Stimulated activated CD4-positive, alpha-beta T cell treated with anti-CD3 and anti-CD28 coated beads, TNF-alpha, amount 100 ng/mL, for 1 hour (primary cell): ENCODE results near the gene TTLL4.
"Not testable (repeated sequence)": the region's sequence is repeated elsewhere in the genome, so short reads cannot be mapped to it uniquely, and the experiment has no call there.

ENCODE experiments used
- DNase-seq, 3 donors: peaks; one replicate each; pipeline ENCODE4 v3.0.0-alpha.2; 2020; ENCODE audit warnings: low read depth in 3 of 3, low spot score in 1 of 3

The TTLL4 gene

DNA sequence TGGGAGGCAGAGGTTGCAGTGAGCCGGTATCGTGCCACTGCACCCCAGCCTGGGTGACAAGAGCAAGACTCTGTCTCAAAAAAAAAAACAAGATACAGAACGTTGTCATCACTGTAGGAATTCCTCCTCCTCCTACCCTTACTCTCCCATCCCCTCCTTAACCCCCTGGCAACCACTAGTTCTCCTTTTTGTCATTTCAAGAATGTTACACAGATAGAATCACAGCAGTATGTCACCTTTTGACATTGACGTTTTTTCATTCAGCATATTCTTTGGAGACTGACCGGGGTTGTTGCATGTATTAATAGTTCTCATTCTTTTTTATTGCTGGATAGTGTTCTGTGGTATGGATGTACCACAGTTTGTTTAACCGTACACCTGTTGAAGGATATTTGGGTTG is 32.4 kb downstream of the TTLL4 start:
- DNase-seq: no peak

DNA sequence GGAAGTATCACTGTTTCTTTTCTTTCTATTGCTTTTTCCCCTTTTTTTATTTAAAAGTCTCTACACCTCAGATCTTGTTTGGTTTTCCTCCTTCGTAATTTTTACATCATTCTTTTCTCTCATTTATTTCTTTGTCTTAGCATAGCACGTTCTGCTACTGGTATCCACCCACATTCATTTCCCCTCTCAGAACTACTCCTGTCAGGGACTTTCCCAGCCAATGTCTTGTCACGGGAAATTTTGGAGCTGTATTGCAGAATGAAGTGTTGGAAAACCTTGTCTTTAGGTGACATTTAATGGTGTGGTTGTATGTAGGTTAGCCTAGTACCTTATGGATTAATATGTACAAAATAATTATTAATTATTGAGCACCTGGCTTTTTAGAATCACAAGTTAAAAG is 34.0 kb downstream of the TTLL4 start:
- no peak for DNase-seq

DNA sequence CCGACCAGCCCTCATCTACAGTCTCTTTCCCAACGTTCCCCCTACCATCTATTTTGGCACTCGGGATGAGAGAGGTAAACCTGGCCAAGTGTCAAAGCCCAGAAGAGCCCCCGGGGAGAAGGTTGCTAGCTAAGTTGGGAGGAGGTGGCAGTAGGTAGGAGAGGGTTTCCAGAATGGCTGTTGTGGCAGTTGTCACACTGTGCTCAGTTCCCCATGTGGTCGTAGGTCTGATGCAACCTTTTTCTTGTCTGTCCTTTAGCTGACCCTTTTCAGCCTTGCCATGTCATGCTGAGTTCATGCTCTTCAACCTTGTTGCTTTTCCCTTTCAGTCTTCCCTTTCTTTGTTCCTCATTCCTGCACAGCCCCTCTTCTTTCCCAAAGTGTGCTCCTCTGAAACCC is 34.5 kb downstream of the TTLL4 start:
- DNase-seq: no peak

DNA sequence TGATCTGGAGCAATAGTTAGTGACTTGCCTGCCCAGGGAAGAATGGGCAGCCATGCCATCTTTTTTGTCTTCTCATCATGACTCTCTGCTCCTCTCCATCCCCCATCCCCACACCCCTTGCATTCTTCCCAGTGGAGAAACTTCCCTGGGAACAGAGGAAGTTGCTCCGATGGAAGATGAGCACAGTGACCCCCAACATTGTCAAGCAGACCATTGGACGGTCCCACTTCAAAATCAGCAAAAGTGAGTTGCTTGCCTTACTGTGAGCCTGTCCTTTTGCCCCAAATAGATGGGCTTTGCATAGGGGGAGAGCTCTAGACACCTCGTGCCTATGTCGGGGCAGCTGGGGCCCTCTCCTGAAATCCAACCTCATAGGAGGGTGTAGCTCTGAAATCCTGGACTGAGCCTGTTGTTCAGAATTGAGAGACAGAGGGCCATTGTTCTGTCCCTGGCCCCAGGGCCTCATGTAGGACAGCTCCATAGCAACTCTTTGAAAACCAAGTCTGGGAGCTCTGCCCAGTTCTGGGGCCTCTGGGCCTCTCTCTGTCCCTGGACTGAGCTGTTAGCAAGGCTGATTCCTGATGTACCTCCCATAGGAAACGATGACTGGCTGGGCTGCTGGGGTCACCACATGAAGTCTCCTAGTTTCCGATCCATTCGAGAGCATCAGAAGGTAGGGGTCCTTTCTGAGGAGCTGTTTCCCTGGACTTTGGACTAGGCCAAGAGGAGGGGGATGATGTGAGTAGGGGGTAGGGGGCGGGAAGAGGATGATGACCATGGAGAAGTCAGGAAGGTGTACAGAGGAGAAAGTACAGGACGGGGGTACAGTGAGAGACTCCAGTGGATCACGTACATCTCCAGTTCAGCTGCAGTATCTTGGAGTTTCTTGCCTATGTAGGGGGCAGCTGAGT is 35.2 kb downstream of the TTLL4 start:
- no peak for DNase-seq

DNA sequence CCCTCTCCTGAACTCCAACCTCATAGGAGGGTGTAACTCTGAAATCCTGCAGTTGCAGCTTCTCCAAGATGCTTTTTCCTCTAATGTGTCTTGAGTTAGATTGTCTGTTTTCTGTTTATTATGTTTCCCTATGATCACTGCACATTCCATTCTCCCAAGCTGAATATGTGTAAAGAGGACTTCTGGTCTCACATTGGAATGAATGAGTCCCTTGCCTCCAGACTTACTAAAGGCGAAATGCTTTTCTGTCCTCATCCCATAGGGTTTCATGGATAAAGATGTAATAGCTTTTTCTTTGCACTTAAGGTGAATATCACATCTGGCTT is 35.8 kb downstream of the TTLL4 start:
- no peak for DNase-seq

DNA sequence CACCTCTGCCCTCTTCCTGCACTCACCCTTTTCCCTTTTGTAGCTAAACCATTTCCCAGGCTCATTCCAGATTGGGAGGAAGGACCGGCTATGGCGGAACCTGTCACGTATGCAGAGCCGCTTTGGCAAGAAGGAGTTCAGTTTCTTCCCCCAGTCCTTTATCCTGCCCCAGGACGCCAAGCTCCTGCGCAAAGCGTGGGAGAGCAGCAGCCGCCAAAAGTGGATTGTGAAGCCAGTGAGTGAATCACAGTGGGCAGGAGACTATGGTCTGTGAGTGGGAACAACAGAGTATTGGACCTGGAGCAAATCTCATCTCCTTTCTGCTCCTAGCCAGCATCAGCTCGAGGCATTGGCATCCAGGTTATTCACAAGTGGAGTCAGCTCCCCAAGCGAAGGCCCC is 36.3 kb downstream of the TTLL4 start:
- DNase-seq: no peak

DNA sequence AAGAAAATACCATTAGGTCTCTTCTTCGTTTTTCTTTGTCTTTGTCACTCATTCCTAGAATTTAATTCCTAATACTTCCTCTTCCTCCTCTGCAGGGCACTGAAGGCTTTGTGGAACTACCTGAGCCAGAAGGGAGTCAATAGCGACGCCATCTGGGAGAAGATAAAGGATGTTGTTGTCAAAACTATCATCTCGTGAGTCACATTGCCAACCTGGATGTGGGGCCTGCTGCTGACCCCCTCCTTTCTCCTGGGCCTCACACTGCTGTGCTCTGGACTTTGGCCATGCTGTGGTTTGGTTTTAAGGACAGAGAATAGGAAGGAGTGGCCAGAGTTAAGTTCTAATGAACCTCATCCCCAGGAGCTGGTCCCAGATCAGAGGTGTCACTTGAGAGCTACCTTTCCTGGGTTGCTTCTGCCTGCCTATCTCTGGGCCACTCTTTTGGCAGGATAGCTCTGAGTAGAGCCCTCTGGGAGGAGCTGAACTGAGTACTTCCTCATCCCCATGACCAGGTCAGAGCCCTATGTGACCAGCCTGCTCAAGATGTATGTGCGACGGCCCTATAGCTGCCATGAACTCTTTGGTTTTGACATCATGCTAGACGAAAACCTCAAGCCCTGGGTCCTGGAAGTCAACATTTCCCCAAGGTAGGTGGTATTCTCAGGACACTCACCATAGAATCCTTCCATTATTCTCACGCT is 38.3 kb downstream of the TTLL4 start:
- DNase-seq: no peak

DNA sequence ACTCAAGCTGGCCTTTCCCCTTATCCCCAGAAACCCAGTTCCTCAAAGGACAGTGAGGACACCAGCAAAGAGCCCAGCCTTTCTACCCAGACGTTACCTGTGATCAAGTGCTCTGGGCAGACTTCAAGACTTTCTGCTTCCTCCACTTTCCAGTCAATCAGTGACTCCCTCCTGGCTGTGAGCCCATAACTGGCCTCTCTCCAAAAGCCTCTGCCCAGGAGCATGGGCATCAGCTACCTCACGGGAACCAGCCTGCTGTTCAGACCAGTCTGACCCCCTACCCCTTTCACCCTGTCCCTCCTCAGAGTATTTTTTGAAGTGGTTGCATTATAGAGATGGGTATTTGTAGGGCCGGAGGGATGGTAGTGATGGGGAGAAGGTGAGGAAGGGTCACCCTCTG is 43.6 kb downstream of the TTLL4 start:
- no peak for DNase-seq

DNA sequence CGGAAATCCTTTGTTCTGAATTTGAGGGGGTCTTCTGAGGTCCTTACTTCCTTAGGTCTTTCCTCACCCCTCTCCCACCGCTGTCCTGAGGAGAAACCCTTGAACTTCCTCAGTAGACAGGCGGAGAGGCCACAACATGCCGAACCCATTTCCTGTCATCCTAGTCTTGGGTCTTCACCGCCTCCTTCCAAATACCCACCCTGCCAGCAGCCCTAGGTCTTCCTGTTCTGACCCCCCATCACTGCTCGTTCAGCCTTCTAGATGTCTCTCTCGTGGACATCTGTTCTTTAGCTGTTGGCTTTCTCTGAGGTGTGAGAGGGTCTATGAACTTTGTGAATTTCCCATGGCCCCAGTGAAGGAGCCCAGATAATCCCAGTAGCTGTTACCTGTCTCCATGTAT is 44.1 kb downstream of the TTLL4 start:
- DNase-seq: no peak

DNA sequence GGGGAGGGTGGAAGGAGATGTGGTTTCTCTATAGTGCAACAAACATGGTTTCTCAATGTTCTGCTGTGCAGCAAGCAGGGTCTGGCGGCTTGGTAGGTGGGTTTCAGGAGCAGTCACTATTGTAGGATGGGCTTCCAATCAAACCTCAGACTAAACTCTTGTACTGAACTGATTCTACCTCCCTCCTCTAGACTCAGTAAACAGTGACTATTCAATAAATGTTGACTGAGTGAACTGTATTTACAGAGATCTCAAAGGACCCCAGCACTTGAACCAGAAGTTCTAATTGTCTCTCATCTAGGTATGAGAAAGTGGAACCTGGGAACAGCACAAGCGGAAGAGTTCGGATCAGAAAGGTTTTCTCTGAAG is 44.5 kb downstream of the TTLL4 start:
- no peak for DNase-seq

DNA sequence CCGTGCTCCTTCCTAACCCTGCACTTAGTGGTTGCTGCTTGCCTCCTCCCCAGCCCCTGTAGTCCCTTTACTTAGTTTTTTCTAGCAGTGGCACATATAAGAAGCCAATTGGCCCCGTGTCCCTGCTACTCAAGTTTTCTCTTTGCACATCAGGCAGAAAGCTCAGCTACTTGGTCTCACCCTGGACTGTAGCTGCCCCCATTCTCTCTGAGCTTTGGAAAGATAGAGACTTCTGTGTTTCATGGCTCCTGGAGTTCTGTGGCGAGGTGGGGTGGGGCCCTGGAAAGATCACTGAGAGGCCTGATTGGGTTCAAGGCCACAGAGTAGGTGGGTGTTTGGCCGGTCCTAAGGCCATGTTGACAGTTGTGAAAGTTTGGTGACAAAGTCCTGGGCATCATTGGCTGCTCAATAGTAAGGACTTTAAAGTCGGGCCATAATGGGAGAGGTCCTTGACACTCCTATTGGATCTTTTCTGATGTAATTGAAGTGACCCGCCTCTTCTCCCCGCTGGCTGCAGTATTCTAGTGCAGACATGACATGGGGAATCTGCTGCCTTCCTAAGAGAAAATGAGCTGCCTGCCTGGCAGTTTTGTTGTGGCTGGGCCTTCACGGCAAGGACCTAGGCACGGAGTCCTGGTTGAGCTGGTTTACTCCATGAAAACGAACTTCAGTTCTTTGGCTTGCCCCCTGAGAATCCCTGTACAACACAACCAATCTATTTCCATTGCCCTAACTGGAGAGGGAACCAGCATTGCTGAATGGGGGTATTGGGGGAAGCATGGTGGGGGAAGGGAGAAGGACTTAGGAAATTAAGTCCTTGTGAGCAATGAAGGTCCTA is 45.2 kb downstream of the TTLL4 start:
- no peak for DNase-seq

DNA sequence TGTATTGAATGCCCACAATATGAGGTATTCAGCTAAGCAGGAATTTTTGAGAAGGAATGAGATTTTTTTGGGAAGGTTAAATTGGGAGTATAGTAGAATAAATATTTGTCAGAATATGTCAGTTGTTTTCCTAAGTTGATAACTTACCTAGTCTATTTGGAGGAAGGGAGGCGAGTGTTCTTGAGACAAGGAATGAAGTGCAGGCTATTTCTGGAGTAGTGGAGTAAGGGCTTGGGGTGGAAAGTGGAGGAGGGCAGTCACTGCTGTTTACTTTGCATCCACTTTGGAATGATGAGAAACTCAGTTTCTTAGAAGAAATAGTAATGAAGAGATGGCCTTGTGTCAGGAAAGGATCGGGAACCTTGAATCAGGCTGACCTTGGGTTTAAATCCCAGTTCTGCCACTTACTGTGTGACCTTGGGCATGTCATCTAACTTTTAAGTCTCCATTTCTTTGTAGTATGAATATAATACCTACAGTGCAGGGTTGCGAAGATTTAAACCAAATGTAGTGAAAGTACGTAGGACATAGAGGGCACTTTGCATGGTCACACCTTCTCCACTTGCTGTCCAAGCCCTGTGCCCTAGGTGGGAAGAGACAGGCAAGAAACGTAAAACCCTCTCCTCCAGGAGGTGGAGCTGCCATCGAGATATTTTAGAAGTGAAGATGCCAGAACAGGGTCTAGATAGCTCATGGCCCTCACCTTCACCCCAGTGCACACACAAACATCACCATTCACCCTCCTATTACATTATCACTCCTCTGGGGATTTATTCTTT is 46.2 kb downstream of the TTLL4 start:
- DNase-seq: no peak

DNA sequence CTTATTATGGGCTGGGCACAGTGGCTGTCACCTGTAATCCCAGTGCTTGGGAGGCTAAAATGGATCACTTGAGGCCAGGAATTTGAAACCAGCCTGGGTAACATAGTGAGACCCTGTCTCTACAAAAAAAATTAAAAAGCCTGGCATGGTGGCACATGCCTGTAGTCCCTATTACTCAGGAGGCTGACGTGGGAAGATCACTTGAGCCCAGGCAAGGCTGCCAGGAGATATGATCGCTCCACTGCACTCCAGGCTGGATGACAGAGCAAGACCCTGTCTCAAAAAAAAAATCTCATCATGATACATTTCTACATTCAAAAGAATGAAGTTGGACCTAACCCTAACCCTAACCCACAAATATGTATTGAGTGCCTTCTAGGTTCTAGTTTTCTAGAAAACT is 51.2 kb downstream of the TTLL4 start:
- DNase-seq: no peak

DNA sequence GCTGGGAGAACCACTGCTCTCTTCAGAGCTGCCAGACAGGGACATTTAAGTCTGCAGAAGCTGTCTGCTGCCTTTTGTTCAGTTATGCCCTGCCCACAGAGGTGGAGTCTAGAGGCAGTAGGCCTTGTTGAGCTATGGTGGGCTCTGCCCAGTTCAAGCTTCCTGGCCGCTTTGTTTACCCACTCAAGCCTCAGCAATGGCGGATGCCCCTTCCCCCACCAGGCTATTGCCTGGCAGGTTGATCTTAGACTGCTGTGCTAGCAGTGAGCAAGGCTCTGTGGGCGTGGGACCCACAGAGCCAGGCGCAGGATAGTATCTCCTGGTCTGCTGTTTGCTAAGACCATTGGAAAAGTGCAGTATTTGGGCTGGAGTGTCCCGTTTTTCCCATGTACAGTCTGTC is 62.1 kb downstream of the TTLL4 start:
- not testable (repeated sequence) for DNase-seq

DNA sequence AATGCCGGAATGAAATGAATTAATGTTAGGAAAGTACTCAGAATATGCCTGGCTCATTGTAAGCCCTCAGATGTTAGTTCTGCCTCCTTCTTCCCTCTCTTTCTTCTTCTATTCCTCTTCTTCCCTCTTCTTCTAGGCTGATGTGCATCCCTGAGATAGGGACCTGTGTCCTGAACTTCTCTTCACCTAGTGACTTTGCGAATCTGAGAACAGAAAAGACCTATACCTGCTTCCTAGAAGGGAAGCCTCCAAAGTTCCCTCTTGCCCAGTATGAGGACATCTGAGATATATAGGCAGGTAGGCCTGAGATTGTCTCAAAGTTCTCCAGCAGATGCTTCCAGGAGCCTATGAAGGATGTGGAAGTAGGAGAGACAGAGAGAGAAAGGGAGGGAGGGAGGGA is 63.2 kb downstream of the TTLL4 start:
- no peak for DNase-seq

DNA sequence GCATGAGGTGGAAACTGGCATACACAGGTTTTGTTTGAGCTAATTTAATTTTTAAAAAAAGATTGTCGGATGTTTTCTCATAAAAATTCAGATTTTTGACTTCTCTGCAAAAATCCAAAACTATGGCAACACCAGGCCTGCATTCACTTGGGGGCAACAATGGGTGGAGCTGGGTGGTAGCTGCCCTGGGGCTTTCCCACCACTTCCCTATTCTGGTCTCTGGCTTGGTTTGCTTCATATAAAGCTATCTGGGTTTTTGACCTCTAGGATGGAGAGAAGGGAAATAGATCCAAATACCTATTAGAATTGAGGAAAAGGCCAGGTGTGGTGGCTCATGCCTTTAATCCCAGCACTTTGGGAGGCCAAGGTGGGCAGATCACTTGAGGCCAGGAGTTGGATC is 65.9 kb downstream of the TTLL4 start:
- no peak for DNase-seq

DNA sequence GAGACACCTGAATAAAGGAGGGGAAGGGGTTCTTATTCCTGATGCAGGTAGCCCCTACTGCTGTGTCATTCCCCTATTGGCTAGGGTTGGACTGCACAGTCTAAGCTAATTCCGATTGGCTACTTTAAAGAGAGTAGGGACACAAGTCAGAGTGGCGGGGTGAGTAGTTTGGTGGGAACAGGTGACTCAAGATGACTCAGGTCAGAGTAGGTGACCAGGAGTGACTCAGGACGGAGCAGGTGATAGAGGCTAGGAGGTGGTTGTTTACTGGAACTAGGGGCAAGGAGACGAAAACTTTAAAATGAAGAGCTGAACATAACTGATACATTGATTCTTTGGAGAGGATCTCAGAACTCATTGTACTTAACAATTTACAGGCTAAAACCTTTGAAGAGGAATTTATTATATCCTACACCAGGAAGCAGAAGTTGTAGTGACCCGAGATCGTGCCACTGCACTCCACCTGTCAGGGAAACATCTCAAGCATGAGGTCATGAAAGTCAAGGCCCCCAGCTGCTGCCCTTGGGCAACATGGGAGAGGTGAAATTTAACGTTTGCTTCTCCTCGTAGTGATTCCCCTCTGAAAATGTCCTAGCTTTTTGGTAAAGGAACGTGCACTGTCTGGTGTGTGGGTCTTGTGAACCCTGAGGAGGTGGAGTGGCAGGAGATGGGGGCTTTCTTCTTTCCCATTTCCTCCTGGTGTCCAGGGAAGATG is 66.8 kb downstream of the TTLL4 start:
- DNase-seq: no peak

DNA sequence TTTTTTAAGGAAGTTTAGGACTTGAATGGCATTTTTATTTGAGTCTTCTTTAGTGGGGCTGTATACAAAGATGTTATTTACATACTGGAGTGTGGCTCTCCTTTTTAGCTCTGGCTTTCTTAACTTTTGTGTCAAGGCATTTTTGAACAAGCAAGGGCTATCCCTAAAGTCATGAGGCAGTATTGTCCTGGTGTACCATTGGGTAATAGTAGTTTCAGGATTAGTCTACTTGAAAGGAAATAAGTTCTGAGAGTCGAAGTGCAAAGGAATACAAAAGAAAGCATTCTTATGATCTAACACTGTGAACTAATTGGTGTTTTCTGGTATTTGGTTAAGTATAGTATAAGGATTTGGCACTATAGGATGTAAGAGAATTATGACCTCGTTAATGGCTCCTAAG is 69.4 kb downstream of the TTLL4 start:
- DNase-seq: no peak

DNA sequence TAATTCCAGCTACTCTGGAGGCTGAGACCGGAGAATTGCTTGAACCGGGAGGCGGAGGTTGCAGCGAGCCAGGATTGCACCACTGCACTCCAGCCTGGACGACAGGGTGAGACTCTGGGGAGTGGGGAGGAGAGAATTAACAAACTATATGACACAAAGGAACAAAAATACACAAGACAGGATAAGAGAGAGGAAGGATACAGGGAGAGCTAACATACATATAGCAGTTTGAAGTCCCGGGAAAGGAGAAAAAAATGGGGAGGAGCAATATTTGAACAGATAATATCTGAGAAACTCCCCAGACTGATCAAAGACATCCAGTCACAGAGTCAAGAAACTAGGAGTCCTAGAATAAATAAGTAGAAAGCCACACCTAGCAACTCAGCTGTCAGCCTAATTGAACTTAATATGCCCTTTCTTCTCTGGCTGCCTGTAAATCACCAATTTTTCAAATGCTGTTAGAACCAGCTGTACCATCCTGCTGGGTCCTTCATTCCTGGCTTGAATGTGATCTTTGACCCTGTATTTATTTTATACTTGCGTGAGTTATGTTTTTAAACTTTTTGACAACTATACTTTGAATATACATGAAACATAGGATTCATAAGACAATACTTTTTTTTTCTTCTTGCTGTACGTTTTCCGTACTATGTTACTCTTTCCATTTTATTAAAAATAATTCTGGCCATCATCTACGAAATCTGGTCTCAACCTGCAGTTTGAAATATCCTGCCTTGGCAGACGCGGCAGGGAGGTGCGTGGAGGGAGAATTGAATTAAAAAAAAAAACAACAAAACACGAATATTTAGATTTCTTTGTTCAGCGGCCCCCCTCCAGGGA is 70.4 kb downstream of the TTLL4 start:
- DNase-seq: no peak
